ENCODE data around the gene PPM1H.
"Not testable (repeated sequence)": the region's sequence is repeated elsewhere in the genome, so short reads cannot be mapped to it uniquely, and the experiment has no call there.

Gene PPM1H

DNA sequence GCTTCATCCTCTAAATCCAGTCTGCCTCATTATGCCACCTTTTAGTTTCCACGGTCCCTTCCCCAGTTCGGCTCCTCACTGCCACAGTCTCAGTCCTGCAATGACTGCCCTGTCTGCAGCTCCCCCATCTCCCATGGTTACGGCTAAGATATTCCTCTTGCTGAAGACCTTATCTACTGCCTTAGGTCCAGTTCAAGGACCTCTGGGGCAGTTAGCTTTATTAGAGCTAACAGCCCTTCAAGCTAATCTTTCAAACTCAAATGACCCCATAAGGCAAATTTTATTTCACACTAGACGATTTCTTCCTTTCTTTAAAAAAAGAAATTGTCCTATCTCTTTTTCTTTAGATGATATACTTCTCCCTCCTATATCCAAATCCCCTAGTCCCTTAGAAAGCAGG lies 253.6 kb downstream of the PPM1H start:
- ATAC-seq = no peak
- no peak for DNase-seq

DNA sequence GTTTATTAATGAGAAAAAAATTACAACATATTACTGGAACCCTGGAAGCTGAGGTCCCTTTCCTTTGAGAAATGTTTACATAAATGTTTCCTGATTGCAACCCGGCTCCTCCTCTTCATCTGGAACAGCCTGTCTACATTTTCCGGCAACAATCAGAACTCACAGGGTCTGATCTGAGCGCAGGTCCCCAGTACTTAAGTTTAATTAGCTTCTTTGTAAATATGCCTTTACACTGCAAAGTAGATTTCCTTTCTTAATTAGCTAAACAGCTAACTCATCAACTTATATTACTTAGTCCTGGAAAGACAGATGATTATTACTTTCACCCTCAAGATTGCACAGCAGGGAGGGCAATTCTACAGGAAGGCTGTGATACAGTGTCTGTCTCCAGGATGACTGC lies 255.3 kb downstream of the PPM1H start:
- DNase-seq = no peak
- no peak for ATAC-seq

DNA sequence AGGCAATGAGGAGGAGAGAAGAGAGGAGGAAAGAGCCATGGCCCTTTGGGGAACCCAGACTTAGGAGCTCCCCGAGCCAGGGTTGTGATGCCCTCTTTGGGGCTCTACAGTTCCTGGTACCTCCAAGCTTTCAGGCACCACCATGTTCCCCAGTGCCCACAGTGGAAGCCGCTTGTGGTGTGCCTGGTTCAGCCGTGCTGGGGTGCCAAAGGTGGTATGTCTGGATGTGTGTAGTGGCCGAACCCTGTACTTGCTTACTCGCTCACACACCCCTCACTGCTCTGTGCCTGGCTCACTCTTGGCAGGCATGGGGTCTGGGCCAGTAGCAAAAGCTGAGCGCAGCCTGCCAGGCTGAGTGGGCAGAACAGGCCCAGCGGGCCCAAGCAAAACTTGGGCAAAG lies 257.6 kb downstream of the PPM1H start:
- DNase-seq (no peak), ATAC-seq (no peak)

DNA sequence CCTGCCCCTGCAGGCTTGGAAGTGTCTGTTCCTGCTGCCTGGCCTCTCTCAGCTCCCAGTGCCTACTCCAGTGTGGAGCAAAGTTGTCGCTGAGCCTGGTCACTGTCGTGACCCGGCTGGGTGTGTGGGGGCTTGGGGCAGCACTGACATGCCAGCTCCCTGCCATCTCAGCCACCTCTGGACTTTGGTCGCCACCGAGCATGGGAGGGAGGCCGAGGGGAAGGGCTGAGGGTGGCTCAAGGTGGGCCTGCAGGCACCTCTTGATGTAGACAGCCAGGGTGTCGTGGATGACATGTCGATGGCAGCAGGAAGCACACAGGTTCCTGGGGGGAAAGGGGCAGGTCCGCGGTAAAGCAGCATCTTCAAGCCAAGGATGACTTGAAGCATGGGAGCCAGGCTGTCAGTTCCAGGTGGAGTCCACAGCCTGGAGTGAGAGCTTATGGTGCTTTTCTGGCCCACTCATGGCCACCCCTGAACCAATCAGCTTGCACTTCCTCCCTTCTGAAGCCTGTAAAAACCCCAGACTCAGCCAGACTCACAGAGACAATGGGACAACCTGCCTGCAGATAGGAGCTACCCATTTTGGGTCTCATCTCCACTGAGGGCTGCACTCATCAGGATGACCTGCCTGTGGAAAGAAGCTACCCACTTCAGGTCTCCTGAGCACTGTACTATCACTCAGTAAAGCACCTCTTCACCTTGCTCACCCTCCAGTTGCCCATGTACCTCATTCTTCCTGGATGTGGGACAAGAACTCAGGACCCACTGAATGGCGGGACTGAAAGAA lies 258.2 kb downstream of the PPM1H start:
- ATAC-seq = no peak

DNA sequence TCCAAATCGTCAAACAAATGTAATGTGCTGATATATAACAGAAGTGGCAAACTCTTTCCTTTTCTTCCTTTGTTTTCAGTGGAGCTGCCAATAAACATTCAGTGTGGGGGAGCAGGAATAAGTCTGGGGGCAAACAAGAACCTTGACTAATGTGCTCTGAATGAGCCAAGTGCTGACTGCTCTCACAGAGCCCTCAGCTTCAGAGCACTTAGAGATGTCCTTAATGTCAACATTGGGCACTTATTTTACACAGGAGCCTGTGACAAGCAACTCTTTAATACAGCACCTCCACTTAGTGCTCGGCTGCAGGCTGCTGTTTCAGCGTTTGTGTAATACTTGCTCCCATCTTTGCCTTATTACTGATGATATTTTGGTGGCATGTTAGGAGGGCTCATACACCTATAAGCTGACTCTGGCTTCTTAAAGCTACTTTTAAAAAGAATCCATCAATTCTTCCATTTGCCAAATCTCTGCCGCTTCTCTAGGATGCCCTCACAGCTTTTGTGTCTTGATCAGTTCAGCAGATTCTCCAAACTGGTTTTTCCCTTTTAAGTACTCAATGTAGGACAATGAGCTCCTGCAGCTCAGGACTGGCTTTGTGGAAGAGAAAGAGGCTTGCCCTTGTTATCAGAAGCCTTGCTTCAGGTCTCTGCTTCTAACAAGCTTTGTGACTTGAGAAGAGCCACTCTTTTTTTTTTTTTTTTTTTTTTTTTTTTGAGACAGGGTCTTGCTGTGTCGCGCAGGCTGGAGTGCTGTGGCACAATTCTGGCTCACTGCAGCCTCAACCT lies 261.7 kb downstream of the PPM1H start:
- no peak for DNase-seq
- no peak for ATAC-seq

More for the DNA sequence above, 258.2 kb downstream of the PPM1H start:
- DNase-seq = no peak

DNA sequence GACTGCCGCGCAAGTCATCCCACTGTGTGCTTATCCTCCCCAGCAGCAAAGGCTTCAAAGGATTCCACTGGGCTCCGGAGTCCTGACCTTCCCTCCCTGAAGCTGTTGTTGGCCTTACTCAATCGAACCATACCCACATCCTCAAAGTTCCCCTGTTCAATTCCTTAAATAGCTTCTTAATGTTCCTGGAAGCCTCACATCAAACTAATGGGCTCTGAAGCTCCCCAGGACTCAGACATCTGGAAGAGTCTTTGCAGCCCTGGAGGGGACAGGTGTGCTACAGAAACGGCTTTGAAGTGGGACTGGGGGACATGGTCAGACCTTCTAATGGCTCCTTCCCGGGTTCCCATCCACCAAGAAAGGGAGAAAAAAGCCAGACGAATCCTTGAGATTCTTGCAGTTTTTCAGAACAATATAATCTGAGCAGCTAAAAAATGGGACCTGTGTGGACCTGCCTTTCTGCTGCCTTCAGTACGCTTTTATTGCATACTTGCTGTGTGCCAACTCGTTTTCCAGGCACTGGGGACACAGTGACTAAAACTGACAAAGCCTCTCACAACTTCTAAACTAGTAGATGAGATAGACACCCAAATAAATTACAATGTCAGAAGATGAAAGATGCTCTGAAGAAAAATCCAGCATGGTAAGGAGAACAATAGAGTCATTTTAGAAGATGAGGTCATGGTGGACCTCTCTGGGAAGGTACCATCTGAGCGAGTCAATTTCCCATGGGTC lies 263.8 kb downstream of the PPM1H start:
- DNase-seq = no peak
- no peak for ATAC-seq

DNA sequence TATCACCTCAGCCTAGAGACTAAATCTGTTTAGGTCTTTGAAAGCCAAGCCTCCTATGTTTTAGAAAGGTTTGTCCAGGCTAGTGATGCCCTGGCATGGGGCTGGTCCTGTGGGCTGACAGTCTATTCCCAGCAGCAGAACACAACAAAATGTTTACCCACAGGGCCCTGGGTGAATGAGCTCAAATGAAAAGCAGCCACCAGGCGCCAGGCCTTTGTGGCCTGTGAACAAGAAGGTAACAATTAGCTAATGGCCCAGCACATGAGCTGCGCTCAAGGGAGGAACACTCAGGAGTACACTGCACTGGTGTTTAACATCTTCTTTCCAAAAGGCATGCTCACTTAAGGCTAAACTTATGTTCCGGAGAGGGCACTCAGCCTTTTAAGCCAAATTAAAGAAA lies 266.2 kb downstream of the PPM1H start:
- no peak for ATAC-seq
- no peak for DNase-seq

DNA sequence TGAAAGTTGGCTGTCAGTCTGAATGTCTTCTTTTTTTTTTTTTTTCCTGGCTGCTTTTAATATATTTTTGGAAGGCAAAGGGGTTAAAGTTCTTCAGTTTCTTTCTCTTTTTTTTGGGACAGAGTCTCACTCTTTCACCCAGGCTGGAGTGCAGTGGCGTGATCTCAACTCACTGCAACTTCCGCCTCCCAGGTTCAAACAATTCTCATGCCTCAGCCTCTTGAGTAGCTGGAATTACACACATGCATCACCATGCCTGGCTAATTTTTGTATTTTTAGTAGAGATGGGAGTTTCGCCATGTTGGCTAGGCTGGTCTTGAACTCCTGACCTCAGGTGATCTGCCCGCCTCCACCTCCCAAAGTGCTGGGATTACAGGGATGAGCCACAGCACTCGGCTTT lies 270.0 kb downstream of the PPM1H start:
- DNase-seq, ATAC-seq: not testable (repeated sequence)

DNA sequence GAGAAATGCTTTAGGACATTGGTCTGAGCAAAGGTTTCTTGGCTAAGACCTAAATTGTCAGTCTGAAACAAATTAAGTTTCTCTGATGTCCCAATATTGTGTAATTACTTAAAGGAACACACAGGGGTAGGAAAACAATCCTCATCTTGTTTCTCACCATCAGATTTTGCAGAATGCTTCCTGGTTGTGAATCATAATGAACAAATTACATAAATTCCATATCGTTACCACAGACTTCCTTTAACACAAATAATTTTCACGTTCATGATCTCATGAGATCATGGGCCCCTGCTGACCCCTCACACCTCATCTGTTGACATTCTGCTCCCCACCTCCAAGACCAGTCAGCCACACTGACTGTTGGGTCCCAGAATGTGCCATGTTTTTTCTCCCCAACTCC lies 274.2 kb downstream of the PPM1H start:
- DNase-seq = no peak
- ATAC-seq = no peak

DNA sequence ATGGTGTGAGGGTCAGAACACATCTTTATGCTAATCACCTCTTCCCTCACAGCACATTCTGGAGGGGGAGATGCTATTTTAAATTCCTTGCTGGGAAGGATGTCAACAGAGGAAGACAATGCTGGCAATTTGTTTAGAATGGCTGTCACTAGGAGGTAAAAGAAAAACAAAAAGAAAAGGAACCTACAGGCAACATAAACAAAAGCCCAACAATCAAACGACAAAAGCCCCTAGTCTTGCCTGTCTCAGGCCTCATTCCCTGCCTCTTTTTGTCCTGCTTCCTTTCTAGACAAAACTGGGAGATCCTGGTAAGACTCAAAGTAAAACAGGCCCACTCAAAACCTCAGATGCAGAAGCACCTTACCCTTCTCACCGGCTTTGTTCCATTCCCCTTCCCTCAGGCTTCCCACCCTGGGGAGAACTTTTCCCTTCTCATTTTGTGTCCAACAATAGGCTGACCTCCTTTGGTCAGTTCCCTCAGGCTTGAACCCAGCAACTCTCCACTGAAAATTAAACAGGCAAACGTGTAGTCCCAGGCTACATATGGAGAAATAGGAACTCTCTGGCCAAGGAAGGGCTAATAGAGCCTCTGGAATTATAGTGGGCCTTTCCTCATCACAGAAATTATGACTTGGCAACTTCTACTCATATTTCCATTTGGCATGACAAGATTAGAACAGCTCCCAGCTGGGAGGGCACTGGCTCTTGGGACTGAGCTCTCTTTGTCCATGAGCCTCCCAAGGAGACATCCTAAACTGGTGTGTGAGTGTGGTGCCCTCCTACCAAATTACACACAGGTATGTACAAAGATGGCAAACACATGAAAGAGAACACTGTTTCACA lies 275.3 kb downstream of the PPM1H start:
- no peak for ATAC-seq
- no peak for DNase-seq

DNA sequence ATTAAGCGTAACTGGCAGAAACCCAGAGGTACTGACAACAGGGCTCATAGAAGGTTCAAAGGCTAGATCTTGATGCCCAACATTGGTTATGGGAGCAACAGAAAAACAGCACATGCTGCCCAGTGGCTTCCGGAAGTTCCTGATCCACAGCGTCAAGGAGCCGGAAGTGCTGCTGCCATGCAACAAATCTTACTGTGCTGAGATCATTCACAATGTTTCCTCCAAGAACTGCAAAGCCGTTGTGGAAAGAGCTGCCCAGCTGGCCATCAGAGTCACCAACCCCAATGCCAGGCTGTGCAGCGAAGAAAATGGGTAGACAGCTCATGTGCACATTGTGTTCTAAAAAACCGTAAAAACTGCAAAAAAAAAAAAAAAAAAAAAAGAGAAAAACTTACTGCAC lies 276.0 kb downstream of the PPM1H start:
- DNase-seq (no peak), ATAC-seq (no peak)

DNA sequence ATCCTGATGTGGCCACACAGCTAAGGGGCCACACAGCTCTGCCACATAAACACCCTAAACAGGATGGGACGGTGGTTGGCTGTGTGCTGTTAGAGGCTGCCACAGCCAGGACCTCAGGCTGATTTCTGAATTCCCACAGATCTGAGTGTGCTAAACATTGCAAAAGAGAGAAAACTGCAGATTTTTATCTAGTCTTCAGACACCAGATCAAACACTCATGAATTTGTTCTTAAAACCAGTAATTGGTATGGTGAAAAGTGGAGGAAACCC lies 277.7 kb downstream of the PPM1H start:
- no peak for DNase-seq
- ATAC-seq = no peak

DNA sequence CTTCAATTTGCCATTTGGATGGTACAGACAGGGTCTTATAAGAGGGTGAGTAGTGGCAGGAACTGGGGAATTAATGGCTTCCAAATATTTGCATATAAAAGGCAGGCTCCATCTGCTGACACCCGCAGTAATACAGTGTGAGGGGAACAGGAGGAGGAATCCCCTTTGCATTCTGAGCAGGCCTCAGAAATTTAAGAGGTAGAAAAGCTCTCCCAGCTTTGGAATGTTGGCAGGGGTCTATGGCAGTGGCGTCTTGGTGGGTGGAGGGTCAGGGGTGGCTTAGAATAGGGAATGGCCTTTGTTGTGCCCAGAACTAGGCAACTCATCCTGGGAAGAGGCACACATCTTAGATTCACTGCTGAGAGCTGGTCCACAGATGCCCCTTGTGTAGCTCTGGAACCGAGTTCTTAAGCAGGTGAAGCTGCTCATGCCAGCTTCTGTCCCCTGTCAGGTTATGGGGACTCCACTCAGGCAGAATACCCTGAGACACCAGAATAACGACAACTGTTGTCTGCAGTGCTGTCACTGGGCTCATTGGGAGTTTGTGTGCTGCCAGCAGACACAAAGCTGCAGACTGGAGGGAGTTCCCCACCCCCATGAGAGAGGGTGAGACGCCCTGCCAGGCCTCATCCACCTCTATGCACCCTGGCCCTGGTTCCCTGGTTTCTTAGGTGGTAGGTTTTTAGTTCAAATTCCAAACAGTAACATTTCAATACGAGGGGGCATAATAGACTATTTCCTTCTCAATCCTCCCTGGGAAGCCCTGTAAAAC lies 278.2 kb downstream of the PPM1H start:
- no peak for ATAC-seq

DNA sequence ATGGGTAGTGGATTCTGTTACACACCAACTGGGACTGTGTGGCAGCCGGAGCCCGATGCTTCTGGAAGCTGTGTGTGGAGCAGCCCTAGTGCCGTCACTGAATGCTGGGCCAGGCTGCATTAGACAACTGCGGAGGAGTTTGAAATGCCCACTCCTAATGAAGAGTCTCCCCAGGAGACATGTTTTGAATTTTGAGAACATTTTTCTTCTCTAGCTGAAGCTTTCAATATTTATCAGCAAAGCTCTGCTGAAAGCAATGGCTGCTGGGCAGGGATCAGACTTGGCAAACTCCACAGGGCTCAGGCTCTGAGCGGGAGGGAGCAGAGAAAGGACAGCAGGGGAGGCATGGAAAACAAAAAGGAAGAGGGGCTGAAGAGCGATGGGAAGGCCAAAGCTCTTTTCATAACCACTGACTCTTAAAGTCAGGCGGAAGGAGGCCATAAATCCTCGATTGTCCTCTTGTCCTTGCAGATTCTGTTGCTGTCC lies 279.2 kb downstream of the PPM1H start:
- DNase-seq (no peak), ATAC-seq (no peak)

More for the DNA sequence above, 278.2 kb downstream of the PPM1H start:
- DNase-seq = no peak

DNA sequence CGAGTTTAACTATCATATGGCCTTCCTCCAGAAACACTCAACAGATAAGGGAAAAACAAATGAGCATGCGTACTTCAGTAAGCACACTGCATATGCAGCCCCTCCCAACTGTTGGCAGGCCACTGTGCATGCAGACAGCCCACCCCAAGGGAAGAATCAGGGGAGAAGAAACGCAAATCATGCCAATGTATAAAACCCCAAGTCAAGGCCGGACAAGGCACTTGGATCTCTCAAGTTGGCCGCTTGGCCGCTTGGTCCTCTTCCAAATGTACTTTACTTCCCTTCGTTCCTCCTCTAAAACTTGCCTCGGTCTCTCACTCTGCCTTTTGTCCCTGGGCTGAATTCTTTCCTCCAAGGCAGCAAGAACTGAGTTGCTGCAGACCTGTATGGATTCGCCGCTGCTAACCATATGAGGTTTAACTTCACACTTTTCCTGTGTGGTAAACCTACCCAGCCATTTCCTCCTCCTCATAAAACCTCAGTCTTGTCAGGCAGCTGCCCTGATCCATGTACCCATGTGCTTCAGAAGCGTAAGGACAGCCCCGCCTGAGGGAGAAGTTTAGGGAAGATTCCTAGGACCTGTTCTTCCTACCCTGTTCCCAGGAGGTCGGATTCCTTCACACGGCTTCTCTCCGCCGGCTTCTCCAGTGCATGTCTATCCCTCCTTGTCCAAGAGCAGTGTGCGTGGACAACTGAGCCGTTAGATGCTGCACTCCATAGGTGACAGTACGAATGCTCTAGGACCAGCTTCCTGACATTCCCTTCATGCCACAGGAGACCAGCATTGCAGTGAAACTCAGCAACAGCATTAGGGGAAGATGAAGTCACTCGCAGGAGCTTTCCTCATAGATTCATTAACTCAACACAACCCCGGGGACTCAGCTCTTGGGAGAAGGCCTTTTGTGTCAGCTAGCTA lies 280.4 kb downstream of the PPM1H start:
- ATAC-seq = no peak
- DNase-seq = no peak

DNA sequence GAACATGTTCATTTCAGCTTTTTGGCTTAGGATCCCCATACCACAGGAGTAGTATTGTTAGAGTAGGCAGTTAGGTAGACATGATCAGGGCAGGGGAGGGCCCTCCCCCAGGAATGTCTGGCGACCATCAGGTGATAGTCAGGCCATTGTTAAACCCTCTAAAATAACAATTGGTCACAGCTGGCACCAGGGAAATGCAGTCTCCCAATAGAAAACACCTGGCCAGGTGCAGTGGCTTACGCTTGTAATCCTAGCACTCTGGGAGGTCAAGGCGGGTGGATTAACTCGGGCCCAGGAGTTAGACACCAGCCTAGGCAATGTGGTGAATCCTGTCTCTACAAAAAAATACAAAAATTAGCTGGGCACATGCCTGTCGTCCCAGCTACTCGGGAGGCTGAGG lies 281.2 kb downstream of the PPM1H start:
- ATAC-seq (no peak), DNase-seq (no peak)

DNA sequence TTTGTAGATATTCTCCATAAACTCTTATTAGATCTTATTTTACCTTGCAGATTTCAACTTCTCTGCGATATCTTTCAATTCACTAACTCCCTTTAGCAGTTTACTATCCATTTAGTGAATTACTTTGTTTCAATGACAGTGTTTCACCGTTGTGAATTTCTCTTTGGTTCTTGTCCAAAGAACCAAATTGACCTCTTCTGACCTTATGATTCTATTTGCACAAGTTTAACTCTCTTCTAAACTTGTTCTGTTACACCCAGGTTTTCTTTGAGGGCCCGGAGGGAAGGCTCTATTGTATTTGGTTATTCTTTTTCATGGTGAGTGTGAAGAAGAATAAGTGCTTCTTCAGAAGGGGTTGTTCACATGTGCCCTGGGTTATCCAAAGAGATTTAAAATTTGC lies 281.6 kb downstream of the PPM1H start:
- ATAC-seq (no peak), DNase-seq (no peak)

DNA sequence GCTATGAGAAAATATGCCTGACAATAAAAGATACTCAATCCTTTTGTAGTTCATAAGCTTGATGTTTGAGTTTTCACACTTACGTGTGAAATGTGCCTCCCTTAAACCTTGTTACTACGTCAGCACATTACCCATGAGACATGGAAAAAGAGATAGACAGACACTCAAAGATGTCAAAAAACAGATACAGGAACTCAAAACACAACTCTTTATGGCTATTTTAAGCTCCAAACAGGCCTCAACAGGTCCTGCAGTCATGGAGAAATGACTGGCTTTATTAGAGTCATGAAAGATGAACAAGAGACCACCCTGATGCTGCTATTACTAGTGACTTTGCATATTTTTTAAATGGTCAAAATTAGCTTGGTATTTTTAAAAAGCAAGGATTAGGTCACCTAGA lies 283.8 kb downstream of the PPM1H start:
- ATAC-seq (no peak), DNase-seq (no peak)

DNA sequence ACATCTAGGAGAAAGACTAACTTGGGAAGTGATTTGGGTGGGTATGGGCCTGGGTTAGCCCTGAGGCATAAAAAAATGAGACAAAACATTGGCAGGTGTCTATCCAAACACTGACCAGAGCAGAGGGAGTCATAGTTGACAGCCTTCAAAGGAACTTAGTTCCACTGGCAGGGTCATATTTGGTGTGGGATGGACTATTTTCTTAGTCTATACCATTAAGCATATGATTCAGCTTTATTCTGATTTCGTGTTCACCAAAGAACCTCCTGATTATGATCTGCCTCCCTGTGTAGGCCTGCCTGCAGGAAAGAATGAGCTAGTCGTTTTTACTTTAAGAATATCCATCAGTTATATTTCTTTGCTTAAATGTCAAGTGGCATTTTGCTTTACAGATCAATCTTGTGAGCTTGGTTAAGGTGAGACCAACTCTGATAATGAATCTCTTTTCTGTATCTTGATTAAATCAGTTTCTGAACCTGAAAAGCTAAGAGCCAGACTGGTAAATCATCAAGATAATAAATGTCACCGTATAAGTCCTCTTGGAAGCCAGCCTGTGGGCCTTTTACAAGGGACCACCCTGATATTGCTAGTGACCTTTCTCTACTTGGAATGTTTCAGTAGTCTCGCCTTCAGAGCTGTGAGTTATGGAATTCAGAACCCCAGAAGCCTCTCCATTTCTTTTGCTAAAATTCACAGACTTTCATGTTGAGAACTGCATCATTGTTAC lies 285.4 kb downstream of the PPM1H start:
- DNase-seq (no peak), ATAC-seq (peak; percentile 32)

DNA sequence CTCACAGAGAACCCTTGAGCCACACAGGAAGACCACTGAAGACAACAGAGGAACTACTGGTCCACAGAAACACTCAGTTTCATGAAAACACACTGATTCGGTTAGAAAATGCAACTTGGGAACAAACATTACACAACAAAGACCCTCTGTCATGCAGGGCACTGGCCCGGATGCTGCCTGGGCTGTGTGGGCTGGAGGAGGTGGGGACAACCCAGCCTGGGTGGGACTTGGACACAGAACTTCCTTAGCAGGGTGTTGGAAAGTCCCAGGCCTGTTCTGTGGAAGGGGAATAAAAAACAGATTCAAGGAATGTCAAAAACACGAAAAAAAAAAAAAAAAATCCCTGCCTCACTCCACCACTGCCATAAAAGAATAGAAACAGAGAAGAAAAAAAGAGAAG lies 287.4 kb downstream of the PPM1H start:
- DNase-seq = no peak

More for the DNA sequence above, 287.4 kb downstream of the PPM1H start:
- ATAC-seq = no peak
